Measurements from ENCODE around the gene TEC. TPM values are rescaled to one million over a fixed set of nuclear protein-coding genes. Genes with fewer than 3 reads are reported as not detected.
A peak's percentile ranks its signal among the peaks of the same experiment; 100 is the strongest.

Gene TEC
- total and polyA plus RNA-seq, 9 of the 15 experiments (the other 6 are each of a cell fraction or from before 2014, with no cell fraction given) = 5.3 to 14.7 (median 8.8) TPM

- TF ChIP-seq TCF7 (IDR thresholded peaks at IDR 0.05; ENCODE audit: borderline replicate concordance) = peak; percentile 24; the same call in 1 of the 2 replicates
- no peak for TF ChIP-seq RBM34 (IDR thresholded peaks at IDR 0.05; ENCODE audit: borderline replicate concordance, insufficient read depth, low read length)
- no peak for TF ChIP-seq NFRKB (IDR thresholded peaks at IDR 0.05; ENCODE audit: low read depth)
- no peak for TF ChIP-seq PTRF (tag; IDR thresholded peaks at IDR 0.05)
- TF ChIP-seq, protein P1, sequence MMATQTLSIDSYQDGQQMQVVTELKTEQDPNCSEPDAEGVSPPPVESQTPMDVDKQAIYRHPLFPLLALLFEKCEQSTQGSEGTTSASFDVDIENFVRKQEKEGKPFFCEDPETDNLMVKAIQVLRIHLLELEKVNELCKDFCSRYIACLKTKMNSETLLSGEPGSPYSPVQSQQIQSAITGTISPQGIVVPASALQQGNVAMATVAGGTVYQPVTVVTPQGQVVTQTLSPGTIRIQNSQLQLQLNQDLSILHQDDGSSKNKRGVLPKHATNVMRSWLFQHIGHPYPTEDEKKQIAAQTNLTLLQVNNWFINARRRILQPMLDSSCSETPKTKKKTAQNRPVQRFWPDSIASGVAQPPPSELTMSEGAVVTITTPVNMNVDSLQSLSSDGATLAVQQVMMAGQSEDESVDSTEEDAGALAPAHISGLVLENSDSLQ (IDR thresholded peaks at IDR 0.05) = peak; percentile 67
- no peak for TF ChIP-seq RAD51 (IDR thresholded peaks at IDR 0.05; ENCODE audit: borderline replicate concordance, low read depth)
- peak; percentile 12 for TF ChIP-seq MEIS2 (IDR thresholded peaks at IDR 0.05; ENCODE audit: partially characterized antibody)
- TF ChIP-seq, protein P2, sequence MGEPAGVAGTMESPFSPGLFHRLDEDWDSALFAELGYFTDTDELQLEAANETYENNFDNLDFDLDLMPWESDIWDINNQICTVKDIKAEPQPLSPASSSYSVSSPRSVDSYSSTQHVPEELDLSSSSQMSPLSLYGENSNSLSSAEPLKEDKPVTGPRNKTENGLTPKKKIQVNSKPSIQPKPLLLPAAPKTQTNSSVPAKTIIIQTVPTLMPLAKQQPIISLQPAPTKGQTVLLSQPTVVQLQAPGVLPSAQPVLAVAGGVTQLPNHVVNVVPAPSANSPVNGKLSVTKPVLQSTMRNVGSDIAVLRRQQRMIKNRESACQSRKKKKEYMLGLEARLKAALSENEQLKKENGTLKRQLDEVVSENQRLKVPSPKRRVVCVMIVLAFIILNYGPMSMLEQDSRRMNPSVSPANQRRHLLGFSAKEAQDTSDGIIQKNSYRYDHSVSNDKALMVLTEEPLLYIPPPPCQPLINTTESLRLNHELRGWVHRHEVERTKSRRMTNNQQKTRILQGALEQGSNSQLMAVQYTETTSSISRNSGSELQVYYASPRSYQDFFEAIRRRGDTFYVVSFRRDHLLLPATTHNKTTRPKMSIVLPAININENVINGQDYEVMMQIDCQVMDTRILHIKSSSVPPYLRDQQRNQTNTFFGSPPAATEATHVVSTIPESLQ (CRISPR knock-in tag; IDR thresholded peaks at IDR 0.05) = no peak
- TF ChIP-seq ZNF512 (tag; IDR thresholded peaks at IDR 0.05) = no peak
- no peak for TF ChIP-seq NUFIP1 (IDR thresholded peaks at IDR 0.05; ENCODE audit: partially characterized antibody)
- TF ChIP-seq NR1H2 (CRISPR knock-in tag; IDR thresholded peaks at IDR 0.05) = no peak
- no peak for TF ChIP-seq JUND (IDR thresholded peaks at IDR 0.05; ENCODE audit: borderline replicate concordance, low read depth, low read length)
- TF ChIP-seq JUND (tag; IDR thresholded peaks at IDR 0.05; ENCODE audit: borderline replicate concordance, low read depth, low read length) = no peak; the same call in 2 of the 3 replicates
- no peak for TF ChIP-seq ZC3H11A (IDR thresholded peaks at IDR 0.05; ENCODE audit: low read depth, low read length)
- TF ChIP-seq ZNF76 (CRISPR knock-in tag; IDR thresholded peaks at IDR 0.05; ENCODE audit: borderline replicate concordance) = no peak
- TF ChIP-seq TCF7L2 (IDR thresholded peaks at IDR 0.05; ENCODE audit: low read depth, low read length) = no peak
- TF ChIP-seq XRCC4 (IDR thresholded peaks at IDR 0.05; ENCODE audit: extremely low read depth, insufficient read depth, insufficient read length) = no peak
- no peak for TF ChIP-seq KDM1A (IDR thresholded peaks at IDR 0.05)
- no peak for TF ChIP-seq NONO (IDR thresholded peaks at IDR 0.05; ENCODE audit: low read depth in 2 of 2, low read length in 1 of 2)
- TF ChIP-seq, protein P3, sequence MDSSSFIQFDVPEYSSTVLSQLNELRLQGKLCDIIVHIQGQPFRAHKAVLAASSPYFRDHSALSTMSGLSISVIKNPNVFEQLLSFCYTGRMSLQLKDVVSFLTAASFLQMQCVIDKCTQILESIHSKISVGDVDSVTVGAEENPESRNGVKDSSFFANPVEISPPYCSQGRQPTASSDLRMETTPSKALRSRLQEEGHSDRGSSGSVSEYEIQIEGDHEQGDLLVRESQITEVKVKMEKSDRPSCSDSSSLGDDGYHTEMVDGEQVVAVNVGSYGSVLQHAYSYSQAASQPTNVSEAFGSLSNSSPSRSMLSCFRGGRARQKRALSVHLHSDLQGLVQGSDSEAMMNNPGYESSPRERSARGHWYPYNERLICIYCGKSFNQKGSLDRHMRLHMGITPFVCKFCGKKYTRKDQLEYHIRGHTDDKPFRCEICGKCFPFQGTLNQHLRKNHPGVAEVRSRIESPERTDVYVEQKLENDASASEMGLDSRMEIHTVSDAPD (CRISPR knock-in tag; IDR thresholded peaks at IDR 0.05) = no peak
- TF ChIP-seq, protein P4, sequence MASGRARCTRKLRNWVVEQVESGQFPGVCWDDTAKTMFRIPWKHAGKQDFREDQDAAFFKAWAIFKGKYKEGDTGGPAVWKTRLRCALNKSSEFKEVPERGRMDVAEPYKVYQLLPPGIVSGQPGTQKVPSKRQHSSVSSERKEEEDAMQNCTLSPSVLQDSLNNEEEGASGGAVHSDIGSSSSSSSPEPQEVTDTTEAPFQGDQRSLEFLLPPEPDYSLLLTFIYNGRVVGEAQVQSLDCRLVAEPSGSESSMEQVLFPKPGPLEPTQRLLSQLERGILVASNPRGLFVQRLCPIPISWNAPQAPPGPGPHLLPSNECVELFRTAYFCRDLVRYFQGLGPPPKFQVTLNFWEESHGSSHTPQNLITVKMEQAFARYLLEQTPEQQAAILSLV (tag; IDR thresholded peaks at IDR 0.05) = no peak
These were observed 5.6 kb upstream of the TEC start (continued) for GRCh38 chr4:48275247-48275646.

Data from K562 (cell line).